GM20000 (cell line): ENCODE measurements around the gene ERBB4.

Experiments used
- DNase-seq: peaks from one replicate; pipeline ENCODE4 v3.0.0; 2012; ENCODE audit warnings: low spot score
- TF ChIP-seq, protein P1 (sequence below): IDR thresholded peaks from 2 replicates; pipeline ENCODE4 v1.5.1; 2012; ENCODE audit warnings: mild to moderate bottlenecking, control low read depth; ENCODE audit errors: extremely low read depth, missing control alignments

The ERBB4 gene

DNA sequence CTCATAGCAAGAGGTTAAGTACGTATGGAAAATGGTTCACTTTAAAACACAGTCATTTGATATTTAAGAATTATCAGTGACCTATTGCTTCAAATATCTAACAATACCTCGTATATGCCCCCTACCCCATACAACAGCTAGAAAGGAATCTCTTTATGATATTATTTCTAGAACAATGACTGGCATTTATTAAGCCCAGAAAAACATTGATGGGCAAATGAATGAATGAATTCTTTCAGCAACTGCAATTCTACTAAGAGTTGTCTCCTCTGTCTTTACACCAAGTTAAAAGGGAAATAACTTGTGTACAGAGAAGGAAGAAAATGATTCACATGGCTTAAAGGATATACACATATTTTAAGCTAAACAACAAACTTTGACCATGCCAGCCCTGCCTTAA lies 384.7 kb downstream of the ERBB4 start:
- TF ChIP-seq, protein P1, sequence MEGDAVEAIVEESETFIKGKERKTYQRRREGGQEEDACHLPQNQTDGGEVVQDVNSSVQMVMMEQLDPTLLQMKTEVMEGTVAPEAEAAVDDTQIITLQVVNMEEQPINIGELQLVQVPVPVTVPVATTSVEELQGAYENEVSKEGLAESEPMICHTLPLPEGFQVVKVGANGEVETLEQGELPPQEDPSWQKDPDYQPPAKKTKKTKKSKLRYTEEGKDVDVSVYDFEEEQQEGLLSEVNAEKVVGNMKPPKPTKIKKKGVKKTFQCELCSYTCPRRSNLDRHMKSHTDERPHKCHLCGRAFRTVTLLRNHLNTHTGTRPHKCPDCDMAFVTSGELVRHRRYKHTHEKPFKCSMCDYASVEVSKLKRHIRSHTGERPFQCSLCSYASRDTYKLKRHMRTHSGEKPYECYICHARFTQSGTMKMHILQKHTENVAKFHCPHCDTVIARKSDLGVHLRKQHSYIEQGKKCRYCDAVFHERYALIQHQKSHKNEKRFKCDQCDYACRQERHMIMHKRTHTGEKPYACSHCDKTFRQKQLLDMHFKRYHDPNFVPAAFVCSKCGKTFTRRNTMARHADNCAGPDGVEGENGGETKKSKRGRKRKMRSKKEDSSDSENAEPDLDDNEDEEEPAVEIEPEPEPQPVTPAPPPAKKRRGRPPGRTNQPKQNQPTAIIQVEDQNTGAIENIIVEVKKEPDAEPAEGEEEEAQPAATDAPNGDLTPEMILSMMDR, result no peak
- DNase-seq, result no peak

GRCh38 chr2:212147921-212148513 lies 390.6 kb downstream of the ERBB4 start:
- DNase-seq, result peak; percentile 3
- TF ChIP-seq, protein P1, result no peak

- DNase-seq, result no peak
- TF ChIP-seq, protein P1, result no peak
These were observed 392.2 kb downstream of the ERBB4 start for GRCh38 chr2:212146416-212146815.

DNA sequence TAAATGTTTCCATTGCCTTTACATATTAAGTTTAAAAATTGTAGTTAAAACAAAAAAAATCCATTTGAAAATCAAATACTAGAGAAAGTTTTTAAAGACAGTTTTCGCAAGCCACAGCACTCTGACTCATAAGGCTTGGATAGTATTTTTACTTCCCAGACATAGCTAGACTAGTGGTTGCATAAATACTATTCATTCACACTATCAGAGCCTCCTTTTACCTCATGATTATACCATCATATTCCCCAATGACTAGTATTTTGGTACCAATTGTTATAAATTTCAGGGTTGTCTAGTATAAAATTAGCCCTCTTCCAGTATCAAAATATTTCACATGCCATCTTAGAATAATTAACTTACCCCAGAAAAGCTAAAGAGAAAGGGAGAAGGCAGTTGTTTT lies 393.5 kb downstream of the ERBB4 start:
- no peak for DNase-seq
- TF ChIP-seq, protein P1, result no peak

DNA sequence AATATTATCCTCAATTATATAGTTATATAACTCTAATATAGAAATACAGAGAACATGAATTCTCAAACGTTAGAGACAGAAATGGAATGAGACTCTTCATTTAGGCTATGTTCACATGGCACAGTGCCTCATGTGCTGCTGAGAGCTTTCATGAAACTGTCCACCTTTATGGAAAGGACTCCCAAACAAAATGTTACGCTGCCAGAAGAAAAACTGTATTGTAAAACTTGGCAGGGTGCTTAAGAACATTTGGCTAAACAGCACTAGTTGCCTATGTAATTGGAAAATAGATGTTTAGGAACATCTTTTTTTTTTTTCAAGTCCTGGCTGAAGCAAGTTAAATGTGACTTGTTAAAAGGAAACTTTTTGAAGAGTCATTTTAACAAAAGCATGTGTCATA lies 396.0 kb downstream of the ERBB4 start:
- no peak for DNase-seq
- TF ChIP-seq, protein P1, result no peak

GRCh38 chr2:212141499-212141898 lies 397.1 kb downstream of the ERBB4 start:
- TF ChIP-seq, protein P1, result no peak
- DNase-seq, result no peak

- no peak for DNase-seq
- TF ChIP-seq, protein P1, result no peak
These were observed 402.3 kb downstream of the ERBB4 start for GRCh38 chr2:212136216-212136795.
